GM06990 (cell line): Measurements from ENCODE around the gene FNDC3B.

ENCODE experiments used
- DNase-seq: peaks from one replicate; pipeline ENCODE4 v3.0.0-alpha.2; 2011; ENCODE audit not compliant: insufficient read length; ENCODE audit errors: extremely low read depth
- H3K27me3 ChIP-seq: replicated peaks from 2 replicates; pipeline ENCODE4 v1.6.0; 2011; ENCODE audit warnings: low read length; ENCODE audit not compliant: control insufficient read depth, insufficient read depth
- H3K36me3 ChIP-seq: 2 replicates; pipeline ENCODE4 v1.5.1; 2011; ENCODE audit warnings: low read length; ENCODE audit not compliant: control insufficient read depth, insufficient read depth
- H3K4me3 ChIP-seq: replicated peaks from 2 replicates; pipeline ENCODE4 v1.5.1; 2011; ENCODE audit warnings: low read depth, mild to moderate bottlenecking, control low read depth, low read length
- TF ChIP-seq, protein P1 (sequence below): IDR thresholded peaks from 2 replicates; pipeline ENCODE4 v1.5.1; 2011; ENCODE audit warnings: low read length, control low read depth, mild to moderate bottlenecking, inconsistent platforms; ENCODE audit not compliant: insufficient read depth, poor library complexity, severe bottlenecking

Gene FNDC3B

DNA sequence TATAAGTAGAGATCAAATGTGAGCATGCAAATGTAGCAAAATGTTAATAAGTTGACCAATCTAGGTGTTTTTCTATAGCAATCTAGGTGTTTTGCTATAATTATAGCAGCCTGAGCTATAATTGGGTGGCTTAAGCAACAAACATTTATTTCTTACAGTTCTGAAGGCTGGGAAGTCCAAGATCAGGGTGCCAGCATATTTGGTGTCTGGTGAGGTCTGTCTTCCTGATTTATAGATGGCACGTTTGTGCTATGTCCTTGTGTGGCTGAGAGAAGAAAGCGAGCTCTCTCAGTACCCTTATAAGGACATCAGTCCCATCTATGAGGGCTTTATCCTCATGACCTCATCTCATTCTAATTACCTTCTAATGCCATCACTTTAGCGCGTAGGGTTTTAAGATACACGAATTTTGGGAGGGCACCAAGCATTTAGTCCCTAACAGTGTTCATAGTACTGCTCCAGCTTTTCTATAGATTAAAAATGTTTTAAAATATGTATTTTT, 237.8 kb downstream of the FNDC3B start:
- H3K27me3 ChIP-seq = no peaks in the 10 kb centered on the region
- DNase-seq = no peak
- TF ChIP-seq, protein P1, sequence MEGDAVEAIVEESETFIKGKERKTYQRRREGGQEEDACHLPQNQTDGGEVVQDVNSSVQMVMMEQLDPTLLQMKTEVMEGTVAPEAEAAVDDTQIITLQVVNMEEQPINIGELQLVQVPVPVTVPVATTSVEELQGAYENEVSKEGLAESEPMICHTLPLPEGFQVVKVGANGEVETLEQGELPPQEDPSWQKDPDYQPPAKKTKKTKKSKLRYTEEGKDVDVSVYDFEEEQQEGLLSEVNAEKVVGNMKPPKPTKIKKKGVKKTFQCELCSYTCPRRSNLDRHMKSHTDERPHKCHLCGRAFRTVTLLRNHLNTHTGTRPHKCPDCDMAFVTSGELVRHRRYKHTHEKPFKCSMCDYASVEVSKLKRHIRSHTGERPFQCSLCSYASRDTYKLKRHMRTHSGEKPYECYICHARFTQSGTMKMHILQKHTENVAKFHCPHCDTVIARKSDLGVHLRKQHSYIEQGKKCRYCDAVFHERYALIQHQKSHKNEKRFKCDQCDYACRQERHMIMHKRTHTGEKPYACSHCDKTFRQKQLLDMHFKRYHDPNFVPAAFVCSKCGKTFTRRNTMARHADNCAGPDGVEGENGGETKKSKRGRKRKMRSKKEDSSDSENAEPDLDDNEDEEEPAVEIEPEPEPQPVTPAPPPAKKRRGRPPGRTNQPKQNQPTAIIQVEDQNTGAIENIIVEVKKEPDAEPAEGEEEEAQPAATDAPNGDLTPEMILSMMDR = no peak

GRCh38 chr3:172279191-172279640, 239.8 kb downstream of the FNDC3B start:
- no peaks in the 10 kb centered on the region for H3K36me3 ChIP-seq
- TF ChIP-seq, protein P1 = no peak
- no peak overlapping the region for H3K4me3 ChIP-seq
- no peaks in the 10 kb centered on the region for H3K27me3 ChIP-seq
- no peak for DNase-seq

More for the DNA sequence above, 237.8 kb downstream of the FNDC3B start:
- no peak overlapping the region for H3K4me3 ChIP-seq
- no peaks in the 10 kb centered on the region for H3K36me3 ChIP-seq

GRCh38 chr3:172279974-172280373, 240.6 kb downstream of the FNDC3B start:
- Histone ChIP-seq H3K4me3 (no peak overlapping the region), H3K27me3 (no peaks in the 10 kb centered on the region), H3K36me3 (no peaks in the 10 kb centered on the region)
- TF ChIP-seq, protein P1 = no peak
- DNase-seq = no peak

- TF ChIP-seq, protein P1 = no peak
- DNase-seq = no peak
- Histone ChIP-seq H3K4me3 (no peak overlapping the region), H3K36me3 (no peaks in the 10 kb centered on the region), H3K27me3 (no peaks in the 10 kb centered on the region)
These were observed 241.2 kb downstream of the FNDC3B start for GRCh38 chr3:172280406-172281051.

DNA sequence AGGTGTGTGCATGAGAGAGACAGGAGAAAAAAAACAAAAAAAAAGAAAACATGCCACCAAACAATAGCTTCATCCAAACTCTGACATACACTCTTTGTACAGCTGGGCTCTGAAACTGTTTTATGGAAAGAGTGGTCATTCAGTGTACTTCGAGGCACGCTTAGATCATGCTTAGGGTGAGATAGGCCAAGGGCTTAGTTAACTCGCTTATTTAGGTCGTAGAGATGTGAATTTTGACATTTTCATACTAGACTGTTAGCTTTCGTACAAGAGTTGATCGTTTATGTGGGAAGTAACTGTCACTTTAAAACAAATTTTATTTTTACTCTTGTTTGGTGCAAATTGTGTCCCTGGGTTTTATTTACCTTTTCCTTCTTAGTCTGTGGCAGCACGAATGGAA, 242.5 kb downstream of the FNDC3B start:
- no peaks in the 10 kb centered on the region for H3K27me3 ChIP-seq
- H3K36me3 ChIP-seq = no peaks in the 10 kb centered on the region
- no peak for DNase-seq
- TF ChIP-seq, protein P1 = no peak
- H3K4me3 ChIP-seq = no peak overlapping the region
